ENCODE measurements around the gene ZFYVE16.
"Not testable (repeated sequence)": the region's sequence is repeated elsewhere in the genome, so short reads cannot be mapped to it uniquely, and the experiment has no call there.

ZFYVE16 gene

DNA sequence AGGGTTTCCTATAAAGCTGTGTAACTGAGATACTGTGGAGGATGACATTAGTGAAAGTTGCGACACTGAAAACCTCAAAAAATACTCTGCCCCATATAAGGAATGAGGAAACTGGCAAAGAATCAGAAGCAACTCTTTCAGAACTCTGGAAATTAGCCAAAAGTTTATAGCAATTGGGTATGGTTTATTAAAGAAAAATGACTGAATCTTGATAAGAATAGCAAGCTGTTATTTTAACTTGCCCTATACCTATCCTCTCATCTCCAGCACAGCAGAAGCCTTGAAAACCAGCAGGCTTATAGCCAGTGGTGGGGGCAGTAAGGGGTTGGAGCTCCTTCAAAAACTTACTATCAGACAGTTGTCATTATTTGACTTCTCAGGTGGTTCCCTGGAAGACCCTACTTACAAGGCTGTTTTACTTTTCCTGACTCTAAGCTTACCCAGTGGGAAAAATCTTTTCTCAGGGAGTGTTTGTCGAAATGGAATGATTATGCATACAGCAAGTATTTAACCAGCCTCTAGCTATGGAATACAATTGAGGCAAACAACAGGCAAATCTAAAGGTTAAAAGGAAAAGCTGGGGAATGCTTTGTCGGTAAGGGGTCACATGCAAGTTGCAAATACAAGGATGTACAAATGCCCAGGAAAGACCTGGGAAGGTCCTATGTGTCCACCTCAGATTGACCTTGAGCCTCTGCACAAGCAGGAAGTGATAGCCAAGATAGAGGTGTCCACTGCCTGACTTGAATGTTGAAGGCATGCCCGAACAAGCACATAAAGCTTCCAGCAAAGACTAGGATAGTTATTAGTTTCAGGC, 59.0 kb downstream of the ZFYVE16 start:
- Histone ChIP-seq H3K9me3 (ENCODE audit: insufficient read depth, low read length) (no peaks in the 10 kb centered on the region), H3K4me3 (ENCODE audit: low read length) (no peak overlapping the region), H3K36me3 (replicated peaks; ENCODE audit: low read depth, low read length) (peaks cover 5% of the 10 kb centered on the region), H3K27ac (ENCODE audit: low read length) (no peak overlapping the region), H3K79me2 (ENCODE audit: low read length) (no peaks in the 10 kb centered on the region), H2AFZ (ENCODE audit: low read depth, low read length) (no peak overlapping the region), H3K27me3 (ENCODE audit: low read depth, low read length) (no peaks in the 10 kb centered on the region), H3K9ac (ENCODE audit: low read length) (no peak overlapping the region), H4K20me1 (ENCODE audit: insufficient read depth, low read length) (no peaks in the 10 kb centered on the region), H3K4me2 (ENCODE audit: low read length) (no peak overlapping the region), H3K4me1 (ENCODE audit: low read length) (no peaks in the 10 kb centered on the region)
- no peak for TF ChIP-seq EZH2phosphoT487 (IDR thresholded peaks at IDR 0.05; ENCODE audit: low read depth)
- TF ChIP-seq, protein P1, sequence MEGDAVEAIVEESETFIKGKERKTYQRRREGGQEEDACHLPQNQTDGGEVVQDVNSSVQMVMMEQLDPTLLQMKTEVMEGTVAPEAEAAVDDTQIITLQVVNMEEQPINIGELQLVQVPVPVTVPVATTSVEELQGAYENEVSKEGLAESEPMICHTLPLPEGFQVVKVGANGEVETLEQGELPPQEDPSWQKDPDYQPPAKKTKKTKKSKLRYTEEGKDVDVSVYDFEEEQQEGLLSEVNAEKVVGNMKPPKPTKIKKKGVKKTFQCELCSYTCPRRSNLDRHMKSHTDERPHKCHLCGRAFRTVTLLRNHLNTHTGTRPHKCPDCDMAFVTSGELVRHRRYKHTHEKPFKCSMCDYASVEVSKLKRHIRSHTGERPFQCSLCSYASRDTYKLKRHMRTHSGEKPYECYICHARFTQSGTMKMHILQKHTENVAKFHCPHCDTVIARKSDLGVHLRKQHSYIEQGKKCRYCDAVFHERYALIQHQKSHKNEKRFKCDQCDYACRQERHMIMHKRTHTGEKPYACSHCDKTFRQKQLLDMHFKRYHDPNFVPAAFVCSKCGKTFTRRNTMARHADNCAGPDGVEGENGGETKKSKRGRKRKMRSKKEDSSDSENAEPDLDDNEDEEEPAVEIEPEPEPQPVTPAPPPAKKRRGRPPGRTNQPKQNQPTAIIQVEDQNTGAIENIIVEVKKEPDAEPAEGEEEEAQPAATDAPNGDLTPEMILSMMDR (IDR thresholded peaks at IDR 0.05; ENCODE audit: low read depth, low read length) = no peak

DNA sequence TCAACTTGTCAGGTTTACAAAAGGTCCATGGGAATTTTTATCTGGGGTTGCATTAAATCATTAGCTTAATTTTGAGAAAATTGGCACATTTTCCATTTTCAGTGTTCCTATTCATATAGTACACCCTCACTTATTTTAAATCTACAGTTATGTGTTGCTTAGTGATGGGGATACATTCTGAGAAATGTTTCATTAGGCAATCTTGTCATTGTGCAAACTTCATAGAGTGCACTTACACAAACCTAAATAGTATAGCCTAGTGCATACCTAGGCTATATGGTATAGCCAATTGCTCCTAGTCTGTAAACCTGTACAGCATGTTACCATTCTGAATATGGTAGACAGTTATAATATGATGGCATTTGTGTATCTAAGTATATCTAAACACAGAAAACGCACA, 60.3 kb downstream of the ZFYVE16 start:
- Histone ChIP-seq H3K36me3 (replicated peaks; ENCODE audit: low read depth, low read length) (peaks cover 8% of the 10 kb centered on the region), H3K27me3 (ENCODE audit: low read depth, low read length) (no peaks in the 10 kb centered on the region), H3K79me2 (ENCODE audit: low read length) (no peaks in the 10 kb centered on the region), H3K4me2 (ENCODE audit: low read length) (no peak overlapping the region), H3K4me1 (ENCODE audit: low read length) (no peaks in the 10 kb centered on the region), H3K9ac (ENCODE audit: low read length) (no peak overlapping the region), H3K4me3 (ENCODE audit: low read length) (no peak overlapping the region), H3K9me3 (ENCODE audit: insufficient read depth, low read length) (no peaks in the 10 kb centered on the region), H2AFZ (ENCODE audit: low read depth, low read length) (no peak overlapping the region), H3K27ac (ENCODE audit: low read length) (no peak overlapping the region), H4K20me1 (ENCODE audit: insufficient read depth, low read length) (no peaks in the 10 kb centered on the region)
- TF ChIP-seq EZH2phosphoT487 (IDR thresholded peaks at IDR 0.05; ENCODE audit: low read depth) = no peak

DNA sequence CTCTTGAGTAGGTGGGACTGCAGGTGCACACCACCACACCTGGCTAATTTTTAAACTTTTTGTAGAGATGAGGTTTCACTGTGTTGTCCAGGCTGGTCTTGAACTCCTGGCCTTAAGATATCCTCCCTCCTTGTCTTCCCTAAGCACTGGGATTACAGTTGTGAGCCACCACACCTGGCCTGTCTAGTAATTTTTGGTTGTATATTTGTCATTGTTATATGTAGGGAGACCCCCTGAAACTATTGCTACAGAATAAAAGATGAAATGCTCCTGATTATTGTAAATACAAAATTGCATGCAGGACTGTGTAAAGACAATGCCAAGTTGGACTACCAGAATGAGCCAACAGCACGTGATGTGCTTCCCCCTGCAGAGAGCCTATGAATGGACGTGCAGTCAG, 62.8 kb downstream of the ZFYVE16 start:
- not testable (repeated sequence) for H2AFZ ChIP-seq (ENCODE audit: low read depth, low read length)
- H3K36me3 ChIP-seq (replicated peaks; ENCODE audit: low read depth, low read length) = peaks cover 15% of the 10 kb centered on the region

DNA sequence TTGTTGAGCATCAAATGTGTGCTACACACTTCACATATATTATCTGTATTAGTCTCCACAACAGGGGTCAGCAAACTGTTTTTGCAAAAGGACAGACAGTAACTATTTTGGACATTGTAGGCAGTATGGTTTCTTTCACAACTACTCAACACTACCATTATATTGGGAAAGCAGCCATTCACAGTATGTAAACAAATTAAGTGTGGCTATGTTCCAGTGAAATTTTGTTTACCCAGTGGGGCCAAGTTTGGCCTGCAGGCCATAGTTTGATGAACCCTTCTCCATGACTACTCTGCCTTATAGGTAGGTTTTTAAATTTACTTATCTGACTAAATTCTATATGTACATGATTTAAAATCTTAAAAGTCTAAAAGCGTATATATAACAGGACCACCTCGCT, 67.1 kb downstream of the ZFYVE16 start:
- Histone ChIP-seq H4K20me1 (ENCODE audit: insufficient read depth, low read length) (no peaks in the 10 kb centered on the region), H3K4me2 (ENCODE audit: low read length) (no peak overlapping the region), H2AFZ (ENCODE audit: low read depth, low read length) (no peak overlapping the region), H3K79me2 (ENCODE audit: low read length) (no peaks in the 10 kb centered on the region), H3K9me3 (ENCODE audit: insufficient read depth, low read length) (no peaks in the 10 kb centered on the region), H3K4me1 (ENCODE audit: low read length) (no peaks in the 10 kb centered on the region), H3K4me3 (ENCODE audit: low read length) (no peak overlapping the region), H3K9ac (ENCODE audit: low read length) (no peak overlapping the region), H3K27ac (ENCODE audit: low read length) (no peak overlapping the region), H3K36me3 (replicated peaks; ENCODE audit: low read depth, low read length) (peaks cover 15% of the 10 kb centered on the region), H3K27me3 (ENCODE audit: low read depth, low read length) (no peaks in the 10 kb centered on the region)
- TF ChIP-seq, protein P1 (IDR thresholded peaks at IDR 0.05; ENCODE audit: low read depth, low read length) = no peak
- no peak for TF ChIP-seq EZH2phosphoT487 (IDR thresholded peaks at IDR 0.05; ENCODE audit: low read depth)

More for the DNA sequence above, 62.8 kb downstream of the ZFYVE16 start:
- H3K4me2 ChIP-seq (ENCODE audit: low read length); H3K27ac ChIP-seq (ENCODE audit: low read length); H3K27me3 ChIP-seq (ENCODE audit: low read depth, low read length); H3K79me2 ChIP-seq (ENCODE audit: low read length); H3K4me1 ChIP-seq (ENCODE audit: low read length); H3K4me3 ChIP-seq (ENCODE audit: low read length); H3K9ac ChIP-seq (ENCODE audit: low read length); H4K20me1 ChIP-seq (ENCODE audit: insufficient read depth, low read length); H3K9me3 ChIP-seq (ENCODE audit: insufficient read depth, low read length): not testable (repeated sequence)

DNA sequence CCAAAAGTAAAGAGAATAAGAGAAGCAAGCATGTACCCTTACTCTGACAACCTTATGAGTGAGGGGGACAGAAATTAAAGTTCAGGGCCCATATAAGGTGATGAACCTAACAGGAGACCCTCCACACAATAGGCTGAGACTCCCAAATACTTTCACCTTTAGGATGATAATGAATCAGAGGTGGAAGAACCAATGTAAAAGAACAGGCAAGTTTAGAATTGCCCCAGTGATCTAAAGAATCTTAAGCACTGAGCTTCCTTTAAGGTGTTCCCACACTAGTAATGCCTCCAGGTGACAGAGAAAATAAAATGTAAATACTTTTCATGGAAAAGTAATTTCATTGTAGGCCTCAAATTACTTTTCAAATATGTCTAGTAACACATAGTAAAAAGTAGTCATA, 71.8 kb downstream of the ZFYVE16 start:
- TF ChIP-seq EZH2phosphoT487 (IDR thresholded peaks at IDR 0.05; ENCODE audit: low read depth) = no peak
- TF ChIP-seq, protein P1 (IDR thresholded peaks at IDR 0.05; ENCODE audit: low read depth, low read length) = no peak
- Histone ChIP-seq H3K4me1 (ENCODE audit: low read length) (no peaks in the 10 kb centered on the region), H3K4me2 (ENCODE audit: low read length) (no peak overlapping the region), H4K20me1 (ENCODE audit: insufficient read depth, low read length) (no peaks in the 10 kb centered on the region), H3K79me2 (ENCODE audit: low read length) (no peaks in the 10 kb centered on the region), H3K9ac (ENCODE audit: low read length) (no peak overlapping the region), H3K36me3 (replicated peaks; ENCODE audit: low read depth, low read length) (peaks cover 4% of the 10 kb centered on the region), H3K27ac (ENCODE audit: low read length) (no peak overlapping the region), H3K4me3 (ENCODE audit: low read length) (no peak overlapping the region), H2AFZ (ENCODE audit: low read depth, low read length) (no peak overlapping the region), H3K27me3 (ENCODE audit: low read depth, low read length) (no peaks in the 10 kb centered on the region), H3K9me3 (ENCODE audit: insufficient read depth, low read length) (no peaks in the 10 kb centered on the region)

Measured in OCI-LY3 (cell line).